GM19467 (cell line): ENCODE data around the gene KCND3.

ENCODE experiments used
- ATAC-seq: cut with Tn5 transposase; IDR thresholded peaks from one replicate; pipeline ENCODE4 v1.9.1; 2021; ENCODE audit warnings: mild to moderate bottlenecking, moderate library complexity; ENCODE audit not compliant: unreplicated experiment

The KCND3 gene

DNA sequence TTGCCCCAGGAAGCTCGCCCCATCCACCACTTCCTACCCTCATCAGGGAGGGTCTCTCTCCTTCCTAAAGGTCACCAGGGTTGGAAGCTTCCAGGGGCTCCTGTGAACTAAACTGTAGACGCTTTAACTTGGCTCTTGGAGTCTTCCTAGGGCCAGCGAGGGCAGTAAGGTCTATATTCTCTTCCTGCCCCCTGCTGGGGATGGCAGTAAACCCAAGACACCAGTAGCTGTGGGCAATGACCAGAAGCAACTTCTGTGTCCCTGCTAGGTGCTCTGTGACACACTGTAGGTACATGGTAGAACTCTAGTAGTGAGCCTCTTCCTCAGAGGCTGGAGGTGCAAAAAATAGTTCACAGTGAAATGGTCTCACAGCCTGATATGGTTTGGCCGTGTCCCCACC lies 30.0 kb downstream of the KCND3 start:
- ATAC-seq: no peak

DNA sequence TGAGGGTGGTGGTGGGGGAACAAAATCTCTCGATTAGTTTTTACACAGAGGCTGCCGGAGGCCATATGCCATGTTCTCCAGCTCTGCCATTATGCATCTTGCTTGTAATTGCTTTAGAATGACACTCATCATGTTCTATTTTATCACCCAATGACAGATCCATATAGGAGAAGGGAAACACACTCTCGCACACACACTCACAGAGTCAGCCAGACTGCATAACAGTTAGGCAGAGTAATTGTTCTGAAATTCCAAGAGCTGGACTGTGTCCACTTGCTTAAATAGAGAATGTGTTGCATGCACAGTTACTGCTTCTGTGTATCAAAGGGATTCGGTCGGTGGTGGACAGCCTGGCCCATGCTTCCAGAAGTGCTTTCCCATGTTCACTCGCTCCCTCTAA lies 30.6 kb downstream of the KCND3 start:
- ATAC-seq: no peak

DNA sequence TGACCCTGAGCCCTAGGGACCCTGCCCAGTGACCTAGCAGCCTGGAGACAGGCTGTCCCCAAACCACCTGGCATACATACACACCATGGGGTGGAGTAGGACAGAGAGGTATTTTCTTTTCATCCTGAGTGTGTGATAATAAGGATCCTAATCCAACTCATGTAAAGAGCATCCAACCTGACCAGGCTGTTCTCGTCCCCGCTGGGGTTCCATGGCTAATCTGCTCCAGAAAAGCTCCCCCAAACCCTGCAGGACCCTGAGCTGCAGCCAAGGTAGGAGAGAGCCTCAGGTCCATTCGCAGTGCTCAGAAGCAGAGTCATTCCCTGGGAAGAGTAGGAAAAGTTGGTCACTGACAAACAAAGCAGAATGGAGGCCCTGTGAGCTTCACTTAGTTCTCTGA lies 31.4 kb downstream of the KCND3 start:
- ATAC-seq: no peak

- ATAC-seq: no peak
Measured at GRCh38 chr1:111956155-111956771, 33.2 kb downstream of the KCND3 start.

DNA sequence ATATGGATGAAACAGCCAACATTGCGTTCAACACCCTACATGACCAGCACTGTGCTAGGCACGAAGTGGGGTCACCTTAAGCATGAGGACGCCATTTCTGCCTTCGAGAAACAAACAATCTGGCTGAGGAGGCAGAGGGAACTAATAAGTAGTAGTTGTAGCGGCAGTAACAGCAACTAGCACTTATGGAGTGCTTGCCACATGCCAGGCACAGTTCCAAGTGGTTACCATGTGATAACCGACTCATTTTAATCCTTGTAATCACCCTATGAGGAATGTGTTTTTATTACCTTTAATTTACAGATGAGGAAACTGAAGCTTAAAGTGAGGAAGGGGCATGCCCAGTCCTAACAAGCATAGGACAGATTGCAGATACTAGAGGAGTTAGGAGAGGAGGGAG lies 33.7 kb downstream of the KCND3 start:
- ATAC-seq: no peak

DNA sequence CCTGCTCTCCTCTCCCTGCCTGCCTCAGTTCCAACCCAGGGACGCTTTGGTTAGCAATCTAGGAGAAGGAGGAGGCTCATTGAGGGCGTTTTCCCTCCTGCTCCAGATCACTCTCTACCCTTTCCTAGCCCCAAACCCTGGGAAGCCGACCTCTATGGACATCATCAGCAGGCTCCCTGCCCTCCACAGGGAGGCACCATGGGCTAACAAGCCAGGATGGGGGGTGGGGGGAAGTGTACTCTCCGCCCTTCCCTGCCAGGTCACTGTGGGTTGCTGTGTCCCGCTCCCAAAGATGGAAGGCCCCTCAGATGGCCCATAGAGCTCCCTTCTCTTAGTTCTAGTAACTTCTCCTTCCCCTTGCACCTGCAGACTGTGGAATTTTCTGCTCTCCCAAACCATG lies 35.7 kb downstream of the KCND3 start:
- ATAC-seq: no peak

DNA sequence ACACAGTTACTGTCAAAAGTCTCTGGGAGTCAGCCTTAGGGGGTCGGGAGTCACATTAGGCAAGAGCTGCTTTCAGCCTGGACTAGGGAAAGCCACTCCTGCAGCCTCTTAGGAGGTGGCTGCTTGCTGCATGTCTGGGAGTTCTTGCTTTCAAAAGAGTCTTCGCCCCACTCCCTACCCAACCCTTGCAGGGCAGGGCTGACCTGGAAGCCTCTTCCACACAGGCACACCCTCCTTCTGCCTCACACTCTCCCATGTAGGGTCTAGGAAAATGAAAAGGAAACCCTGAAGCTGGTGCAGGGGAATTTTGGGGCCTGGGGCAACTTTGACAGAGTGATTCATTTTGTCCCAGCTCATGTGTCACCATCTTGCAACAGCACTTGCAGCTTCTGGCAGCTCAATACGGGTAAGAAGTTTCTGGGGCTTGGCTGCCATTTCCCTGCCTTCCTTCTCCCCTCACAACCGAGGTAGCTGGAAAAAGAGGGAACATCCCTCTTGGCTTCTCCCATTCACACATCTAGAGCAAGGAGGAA lies 37.3 kb downstream of the KCND3 start:
- ATAC-seq: no peak

GRCh38 chr1:111948209-111949171 lies 41.0 kb downstream of the KCND3 start:
- ATAC-seq: no peak

- ATAC-seq: no peak
Measured at GRCh38 chr1:111943846-111944749, 45.4 kb downstream of the KCND3 start.

DNA sequence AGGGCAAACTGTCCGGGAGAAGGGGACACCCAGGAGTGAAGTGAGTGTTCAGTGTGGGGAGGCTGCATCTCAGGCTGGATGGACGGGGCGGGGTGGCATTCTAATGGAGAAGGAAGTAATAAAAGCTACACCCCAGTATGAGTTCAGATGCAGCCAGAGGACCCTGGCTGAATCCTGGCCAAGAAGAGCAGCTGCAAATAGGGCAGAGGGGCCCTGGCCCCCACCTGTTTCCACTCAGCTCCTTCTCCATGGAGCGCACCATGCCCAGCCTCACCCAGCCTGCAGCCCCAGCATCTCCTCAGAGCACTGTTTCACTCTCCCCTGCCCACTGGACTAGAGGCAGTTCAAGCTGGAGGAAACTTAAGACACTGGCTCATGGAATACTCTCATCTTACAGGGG lies 46.4 kb downstream of the KCND3 start:
- ATAC-seq: no peak

- no peak for ATAC-seq
Measured at GRCh38 chr1:111938536-111938935, 50.9 kb downstream of the KCND3 start.

DNA sequence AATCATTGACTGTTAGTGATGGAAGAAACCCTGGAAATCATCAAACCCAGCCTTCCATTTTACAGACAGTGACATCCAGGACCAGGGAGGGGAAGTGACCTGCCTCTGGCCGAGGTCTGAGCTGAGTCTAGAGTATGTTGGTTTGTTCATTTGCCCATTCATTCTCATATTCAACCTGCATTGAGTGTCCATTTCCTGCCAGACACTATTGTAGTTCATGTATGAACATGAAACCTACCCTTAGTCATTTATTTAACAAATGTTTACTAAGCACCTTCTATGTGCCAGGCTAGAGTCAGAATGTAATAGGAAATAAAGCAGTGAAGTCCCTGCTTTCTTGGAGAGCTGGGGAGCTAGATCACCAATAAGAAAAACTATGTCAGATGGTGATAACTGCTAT lies 51.3 kb downstream of the KCND3 start:
- ATAC-seq: no peak

DNA sequence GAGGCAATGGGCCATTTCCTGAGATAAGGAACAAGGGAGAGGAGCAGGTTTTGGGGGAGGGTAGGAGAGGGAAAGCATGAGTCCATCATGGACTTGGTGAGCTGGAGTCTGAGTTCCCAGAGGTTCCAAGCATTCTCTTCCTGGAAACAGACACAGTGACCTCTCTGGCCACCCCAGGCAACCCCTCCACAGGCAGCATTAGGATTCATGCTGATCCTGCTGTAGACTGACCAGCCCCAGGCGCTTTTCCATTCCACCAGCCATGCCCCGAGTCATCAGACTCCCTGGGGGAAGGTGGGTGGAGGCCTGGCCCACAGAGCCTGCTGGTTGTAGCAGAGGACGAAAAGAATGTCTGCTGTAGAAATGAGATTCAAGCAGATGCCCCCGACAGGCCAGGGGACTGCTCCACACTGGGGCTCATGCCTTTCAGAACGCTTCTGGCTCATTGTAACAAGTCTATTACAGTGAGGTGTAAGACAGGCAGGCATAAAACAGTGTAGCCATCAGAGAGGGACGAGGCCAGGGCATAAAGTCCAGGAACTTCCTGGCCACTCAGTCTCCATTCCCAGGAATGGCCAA lies 52.2 kb downstream of the KCND3 start:
- ATAC-seq: no peak

DNA sequence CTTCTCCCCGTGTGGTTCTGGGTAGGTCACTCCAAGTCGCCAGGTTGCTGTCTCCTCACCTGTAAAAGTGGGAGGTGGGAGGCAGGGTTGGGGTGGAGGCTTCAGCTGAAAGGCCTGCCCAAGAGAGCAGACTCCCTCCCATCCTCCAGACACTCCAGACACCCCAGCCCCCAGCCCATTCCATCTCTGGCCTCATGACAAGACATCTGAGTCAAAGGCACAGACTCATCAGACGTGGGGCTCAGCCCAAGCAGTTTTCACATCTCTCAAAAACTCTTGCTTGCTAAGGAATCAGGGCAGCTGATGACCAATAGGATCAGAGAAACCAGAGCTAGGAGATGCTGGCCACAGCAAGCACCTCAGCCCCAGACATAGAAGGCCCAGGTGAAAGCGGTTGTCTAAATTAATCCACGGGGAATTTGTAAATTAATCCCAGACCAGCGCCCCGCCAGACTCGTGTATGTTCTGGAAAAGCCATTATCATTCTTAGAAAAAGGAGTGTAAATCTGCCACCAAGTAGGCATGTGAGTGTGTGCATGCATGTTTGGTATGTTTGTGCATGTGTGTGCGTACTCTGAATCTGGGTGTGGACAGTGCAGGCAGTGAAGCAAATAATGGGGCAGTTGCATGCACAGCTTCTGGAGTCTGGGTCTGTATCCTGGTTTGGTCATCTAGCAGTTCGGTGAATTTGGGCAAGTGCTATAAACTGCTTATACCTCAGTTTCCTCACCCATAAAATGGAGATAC lies 55.2 kb downstream of the KCND3 start:
- no peak for ATAC-seq

DNA sequence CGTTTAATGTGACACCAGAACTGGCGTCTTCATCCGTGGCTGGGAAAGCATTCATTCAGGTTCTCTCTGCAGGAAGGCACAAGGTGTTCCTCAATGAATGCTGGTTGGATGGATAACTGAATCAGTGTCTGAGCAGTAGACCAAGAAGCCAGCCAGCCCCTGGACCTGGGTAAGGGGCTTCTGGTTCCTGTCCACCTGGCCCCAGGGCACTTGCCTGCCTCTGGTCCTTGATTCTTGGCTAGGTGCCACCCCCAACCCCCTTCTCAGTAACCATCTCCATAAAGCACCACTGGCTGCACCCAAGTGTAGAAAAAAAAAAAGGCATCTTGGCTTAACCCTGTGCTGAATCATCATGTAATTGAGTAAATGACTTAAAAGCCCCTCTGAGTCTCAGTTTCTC lies 59.1 kb downstream of the KCND3 start:
- no peak for ATAC-seq

GRCh38 chr1:111928531-111928930 lies 60.9 kb downstream of the KCND3 start:
- ATAC-seq: no peak

DNA sequence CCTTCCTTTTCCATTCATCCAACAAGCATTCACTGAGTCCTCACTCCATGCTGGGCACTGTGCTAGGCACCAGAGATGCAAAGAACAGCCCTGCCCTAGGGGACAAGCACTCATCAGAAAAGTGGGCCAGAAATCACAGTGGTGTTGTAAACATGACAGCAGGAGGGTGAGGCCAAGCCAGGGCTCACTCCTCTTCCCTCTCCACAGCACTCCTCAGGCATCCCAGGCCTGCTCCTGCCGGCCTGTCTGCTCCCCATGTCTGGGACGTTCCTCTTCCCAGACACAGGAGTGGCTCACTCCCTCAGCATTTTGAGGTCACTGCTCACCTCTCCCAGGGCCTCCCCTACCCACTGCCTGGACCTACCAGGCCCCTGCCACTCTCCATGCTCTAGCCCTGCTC lies 61.8 kb downstream of the KCND3 start:
- no peak for ATAC-seq

- no peak for ATAC-seq
Measured at GRCh38 chr1:111924786-111925185, 64.7 kb downstream of the KCND3 start.

DNA sequence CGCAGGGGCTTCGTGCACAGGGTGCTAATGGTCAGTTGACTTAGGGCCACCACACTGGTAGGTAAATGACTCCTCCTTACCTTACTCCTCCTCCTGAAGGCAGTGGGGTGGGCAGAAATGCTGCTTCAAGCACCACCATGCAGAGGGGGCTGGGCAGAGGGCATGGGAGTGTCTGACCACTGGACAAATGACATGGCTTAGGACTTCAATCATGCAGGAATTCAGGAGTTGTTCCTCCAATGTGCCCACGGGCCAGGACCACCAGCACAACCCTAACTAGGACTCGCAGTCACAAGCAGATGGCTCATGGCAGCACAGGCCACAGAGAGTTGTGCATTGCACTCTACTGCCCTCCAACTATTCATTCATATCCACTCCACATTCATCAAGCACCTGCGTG lies 65.7 kb downstream of the KCND3 start:
- ATAC-seq: no peak

- no peak for ATAC-seq
Measured at GRCh38 chr1:111921948-111922347, 67.5 kb downstream of the KCND3 start.
